Fibroblast of lung (primary cell): Measurements from ENCODE around the gene TCOF1. TPM values are rescaled to one million over a fixed set of nuclear protein-coding genes. Genes with fewer than 3 reads are reported as not detected.

Experiments used
- DNase-seq, 2 donors: peaks; one replicate each; pipeline versions ENCODE4 v3.0.0 to v3.0.0-alpha.2; 2010; ENCODE audit warnings: low read depth in 2 of 2
- H2AFZ ChIP-seq: 2 replicates; pipeline ENCODE4 v1.5.1; 2012; ENCODE audit warnings: low read length, control low read depth, inconsistent platforms
- H3K27ac ChIP-seq: 2 replicates; pipeline ENCODE4 v1.5.1; 2011; ENCODE audit warnings: low read length, control low read depth; ENCODE audit not compliant: insufficient read depth
- H3K27me3 ChIP-seq: 2 replicates; pipeline ENCODE4 v1.5.1; 2011; ENCODE audit warnings: mild to moderate bottlenecking, low read length; ENCODE audit not compliant: control insufficient read depth, insufficient read depth
- H3K36me3 ChIP-seq: 2 replicates; pipeline ENCODE4 v1.5.1; 2011; ENCODE audit warnings: low read length; ENCODE audit not compliant: control insufficient read depth, insufficient read depth
- H3K4me1 ChIP-seq: 2 replicates; pipeline ENCODE4 v1.5.1; 2011; ENCODE audit warnings: low read length; ENCODE audit not compliant: control insufficient read depth, insufficient read depth; ENCODE audit errors: extremely low read depth
- H3K4me2 ChIP-seq: 2 replicates; pipeline ENCODE4 v1.5.1; 2011; ENCODE audit warnings: low read length, control low read depth; ENCODE audit not compliant: insufficient read depth; ENCODE audit errors: extremely low read depth
- H3K4me3 ChIP-seq, 4 experiments: fragments of 200-600 bp in 1 of 4; sonication (generic) in 1 of 4; replicated peaks in 1 of 4; 2 replicates each; pipeline ENCODE4 v1.5.1; 2011 to 2016; ENCODE audit warnings: low read length in 4 of 4, low read depth in 3 of 4, mild to moderate bottlenecking in 3 of 4, control low read depth in 2 of 4, inconsistent platforms in 1 of 4, mixed read lengths in 1 of 4; ENCODE audit not compliant: insufficient read depth in 1 of 4; ENCODE audit errors: control extremely low read depth in 1 of 4
- H3K79me2 ChIP-seq: 2 replicates; pipeline ENCODE4 v1.5.1; 2012; ENCODE audit warnings: mild to moderate bottlenecking, low read length, inconsistent platforms; ENCODE audit not compliant: control insufficient read depth, insufficient read depth
- H3K9ac ChIP-seq: 2 replicates; pipeline ENCODE4 v1.5.1; 2011; ENCODE audit warnings: mild to moderate bottlenecking, low read length, control low read depth; ENCODE audit not compliant: insufficient read depth
- H3K9me3 ChIP-seq: 2 replicates; pipeline ENCODE4 v1.5.1; 2012; ENCODE audit warnings: low read depth, low read length; ENCODE audit not compliant: control insufficient read depth, insufficient read depth
- H4K20me1 ChIP-seq: 2 replicates; pipeline ENCODE4 v1.5.1; 2011; ENCODE audit warnings: low read length; ENCODE audit not compliant: control insufficient read depth, insufficient read depth; ENCODE audit errors: extremely low read depth
- EZH2 ChIP-seq: IDR thresholded peaks from 2 replicates; pipeline ENCODE4 v1.5.1; 2012; ENCODE audit warnings: low read length, control low read depth, mild to moderate bottlenecking; ENCODE audit errors: missing control alignments
- polyA plus RNA-seq, 2 donors: library from polyadenylated mRNA; depleted of rRNA in 1 of 2; stranded (reverse) in 1 of 2; unstranded in 1 of 2; fragments of >200 nt; gene quantifications; 2 replicates each; pipeline ENCODE4 v1.2.1, GENCODE V29; 2011 to 2012; ENCODE audit warnings: missing spikeins in 1 of 2
- total RNA-seq: library from RNA; depleted of rRNA; stranded (reverse); fragments of >200 nt; gene quantifications from 2 replicates; pipeline ENCODE4 v1.2.1, GENCODE V29; 2014
- TF ChIP-seq, protein P1 (sequence below), 2 donors: IDR thresholded peaks in 1 of 2; conservative IDR thresholded peaks in 1 of 2; 1 replicate in 1 of 2; 2 replicates in 1 of 2; pipeline ENCODE4 v1.5.1; 2011 to 2012; ENCODE audit warnings: low read length in 2 of 2, control low read depth in 1 of 2, inconsistent platforms in 1 of 2, low read depth in 1 of 2, mild to moderate bottlenecking in 1 of 2

TCOF1 gene
- total and polyA plus RNA-seq, 2 donors (not counting 1 experiment from before 2014, with no cell fraction given) = 8.5 to 10.6 TPM

DNA sequence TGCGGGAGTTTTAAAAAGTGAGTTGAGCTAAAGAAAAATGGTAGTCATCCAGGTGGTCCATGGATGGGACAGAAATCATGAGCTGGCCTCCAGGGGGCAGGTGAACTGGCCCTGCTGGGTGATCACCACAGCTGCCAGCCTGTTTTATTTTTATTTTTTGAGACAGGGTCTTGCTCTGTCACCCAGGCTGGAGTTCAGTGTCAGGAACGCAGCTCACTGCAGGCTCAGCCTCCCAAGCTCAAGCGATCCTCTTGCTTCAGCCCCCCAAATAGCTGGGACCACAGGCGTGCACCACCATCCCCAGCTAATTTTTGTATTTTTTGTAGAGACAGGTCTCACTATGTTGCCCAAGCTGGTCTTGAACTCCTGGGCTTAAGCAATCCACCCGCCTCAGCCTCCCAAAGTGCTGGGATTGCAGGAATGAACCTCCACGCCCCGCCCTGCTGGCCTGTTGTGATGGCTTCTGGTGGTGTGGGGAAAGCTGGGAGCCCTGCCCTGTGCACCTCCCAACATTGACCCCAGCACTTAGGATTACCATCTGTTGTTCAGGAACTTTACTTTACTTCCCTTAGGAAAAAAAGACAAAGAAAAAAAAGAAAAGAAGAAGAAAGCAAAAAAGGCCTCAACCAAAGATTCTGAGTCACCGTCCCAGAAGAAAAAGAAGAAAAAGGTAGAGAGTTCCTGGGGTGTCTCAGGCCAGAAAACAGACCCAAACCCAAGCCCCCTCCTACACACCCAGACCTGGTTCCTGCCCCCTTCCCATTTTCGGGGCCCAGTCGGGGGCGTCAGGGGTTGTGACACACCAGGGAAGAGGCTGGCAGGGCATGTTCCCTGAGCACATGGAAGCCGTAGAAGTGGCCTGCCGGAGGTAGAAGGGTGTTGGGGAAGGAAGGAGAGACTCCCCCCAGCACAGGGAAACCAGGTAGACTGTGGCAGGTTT, 40.6 kb downstream of the TCOF1 start:
- DNase-seq = no peak
- Histone ChIP-seq H3K27me3 (no peaks in the 10 kb centered on the region), H2AFZ (no peak overlapping the region)

GRCh38 chr5:150398722-150399523, 41.4 kb downstream of the TCOF1 start:
- Histone ChIP-seq H3K27me3 (no peaks in the 10 kb centered on the region), H3K4me3 (no peak overlapping the region)

More for the DNA sequence above, 40.6 kb downstream of the TCOF1 start:
- no peak overlapping the region for H3K4me2 ChIP-seq
- H3K79me2 ChIP-seq = no peaks in the 10 kb centered on the region
- H4K20me1 ChIP-seq = no peaks in the 10 kb centered on the region
- peaks cover 11% of the 10 kb centered on the region for H3K4me1 ChIP-seq
- no peak overlapping the region for H3K27ac ChIP-seq
- no peak overlapping the region for H3K4me3 ChIP-seq
- TF ChIP-seq, protein P1, sequence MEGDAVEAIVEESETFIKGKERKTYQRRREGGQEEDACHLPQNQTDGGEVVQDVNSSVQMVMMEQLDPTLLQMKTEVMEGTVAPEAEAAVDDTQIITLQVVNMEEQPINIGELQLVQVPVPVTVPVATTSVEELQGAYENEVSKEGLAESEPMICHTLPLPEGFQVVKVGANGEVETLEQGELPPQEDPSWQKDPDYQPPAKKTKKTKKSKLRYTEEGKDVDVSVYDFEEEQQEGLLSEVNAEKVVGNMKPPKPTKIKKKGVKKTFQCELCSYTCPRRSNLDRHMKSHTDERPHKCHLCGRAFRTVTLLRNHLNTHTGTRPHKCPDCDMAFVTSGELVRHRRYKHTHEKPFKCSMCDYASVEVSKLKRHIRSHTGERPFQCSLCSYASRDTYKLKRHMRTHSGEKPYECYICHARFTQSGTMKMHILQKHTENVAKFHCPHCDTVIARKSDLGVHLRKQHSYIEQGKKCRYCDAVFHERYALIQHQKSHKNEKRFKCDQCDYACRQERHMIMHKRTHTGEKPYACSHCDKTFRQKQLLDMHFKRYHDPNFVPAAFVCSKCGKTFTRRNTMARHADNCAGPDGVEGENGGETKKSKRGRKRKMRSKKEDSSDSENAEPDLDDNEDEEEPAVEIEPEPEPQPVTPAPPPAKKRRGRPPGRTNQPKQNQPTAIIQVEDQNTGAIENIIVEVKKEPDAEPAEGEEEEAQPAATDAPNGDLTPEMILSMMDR (conservative IDR thresholded peaks at IDR 0.05 in 1 of 2, IDR thresholded peaks at IDR 0.05 in 1 of 2; ENCODE audit: low read depth in 1 of 2, low read length in 2 of 2) = peak in 1 of 2 donors; percentile 6
- no peak for TF ChIP-seq EZH2
- peaks cover 22% of the 10 kb centered on the region for H3K36me3 ChIP-seq
- no peaks in the 10 kb centered on the region for H3K9me3 ChIP-seq
- no peak overlapping the region for H3K9ac ChIP-seq

More at GRCh38 chr5:150398722-150399523, 41.4 kb downstream of the TCOF1 start:
- peaks cover 11% of the 10 kb centered on the region for H3K4me1 ChIP-seq
- no peak overlapping the region for H3K4me2 ChIP-seq
- H3K79me2 ChIP-seq = no peaks in the 10 kb centered on the region
- H3K27ac ChIP-seq = no peak overlapping the region
- peaks cover 17% of the 10 kb centered on the region for H3K36me3 ChIP-seq
- H3K9me3 ChIP-seq = no peaks in the 10 kb centered on the region
- no peak overlapping the region for H2AFZ ChIP-seq
- no peak overlapping the region for H3K9ac ChIP-seq
- no peak for DNase-seq
- H4K20me1 ChIP-seq = no peaks in the 10 kb centered on the region
- TF ChIP-seq, protein P1 (conservative IDR thresholded peaks at IDR 0.05 in 1 of 2, IDR thresholded peaks at IDR 0.05 in 1 of 2; ENCODE audit: low read depth in 1 of 2, low read length in 2 of 2) = peak in 1 of 2 donors; percentile 24
- no peak for TF ChIP-seq EZH2
